ENCODE results near the gene VSIG4.
"Not testable (repeated sequence)": the region's sequence is repeated elsewhere in the genome, so short reads cannot be mapped to it uniquely, and the experiment has no call there.

VSIG4 gene

GRCh38 chrX:65975161-65975751 lies 64.6 kb downstream of the VSIG4 start:
- not testable (repeated sequence) for DNase-seq
